ENCODE measurements around the gene NLRP6. TPM values are rescaled to one million over a fixed set of nuclear protein-coding genes. Genes with fewer than 3 reads are reported as not detected.
"Not testable (repeated sequence)": the region's sequence is repeated elsewhere in the genome, so short reads cannot be mapped to it uniquely, and the experiment has no call there.

Gene NLRP6
- polyA plus RNA-seq, 1 experiment: not detected

GRCh38 chr11:285021-285893 lies 7.0 kb downstream of the NLRP6 start:
- ChIA-PET CTCF (no interaction called here), POLR2A (no interaction called here)
- no peak overlapping the region for H3K4me3 ChIP-seq (ENCODE audit: low read depth, low read length)
- H3K27me3 ChIP-seq (ENCODE audit: control insufficient read depth, insufficient read depth, low read length): peaks cover 35% of the 10 kb centered on the region
- DNase-seq (ENCODE audit: low read depth): no peak
- TF ChIP-seq, protein P1, sequence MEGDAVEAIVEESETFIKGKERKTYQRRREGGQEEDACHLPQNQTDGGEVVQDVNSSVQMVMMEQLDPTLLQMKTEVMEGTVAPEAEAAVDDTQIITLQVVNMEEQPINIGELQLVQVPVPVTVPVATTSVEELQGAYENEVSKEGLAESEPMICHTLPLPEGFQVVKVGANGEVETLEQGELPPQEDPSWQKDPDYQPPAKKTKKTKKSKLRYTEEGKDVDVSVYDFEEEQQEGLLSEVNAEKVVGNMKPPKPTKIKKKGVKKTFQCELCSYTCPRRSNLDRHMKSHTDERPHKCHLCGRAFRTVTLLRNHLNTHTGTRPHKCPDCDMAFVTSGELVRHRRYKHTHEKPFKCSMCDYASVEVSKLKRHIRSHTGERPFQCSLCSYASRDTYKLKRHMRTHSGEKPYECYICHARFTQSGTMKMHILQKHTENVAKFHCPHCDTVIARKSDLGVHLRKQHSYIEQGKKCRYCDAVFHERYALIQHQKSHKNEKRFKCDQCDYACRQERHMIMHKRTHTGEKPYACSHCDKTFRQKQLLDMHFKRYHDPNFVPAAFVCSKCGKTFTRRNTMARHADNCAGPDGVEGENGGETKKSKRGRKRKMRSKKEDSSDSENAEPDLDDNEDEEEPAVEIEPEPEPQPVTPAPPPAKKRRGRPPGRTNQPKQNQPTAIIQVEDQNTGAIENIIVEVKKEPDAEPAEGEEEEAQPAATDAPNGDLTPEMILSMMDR (IDR thresholded peaks at IDR 0.05; ENCODE audit: insufficient read depth, low read depth, low read length): no peak
- no peaks in the 10 kb centered on the region for H3K36me3 ChIP-seq (ENCODE audit: control insufficient read depth, insufficient read depth, low read length)

DNA sequence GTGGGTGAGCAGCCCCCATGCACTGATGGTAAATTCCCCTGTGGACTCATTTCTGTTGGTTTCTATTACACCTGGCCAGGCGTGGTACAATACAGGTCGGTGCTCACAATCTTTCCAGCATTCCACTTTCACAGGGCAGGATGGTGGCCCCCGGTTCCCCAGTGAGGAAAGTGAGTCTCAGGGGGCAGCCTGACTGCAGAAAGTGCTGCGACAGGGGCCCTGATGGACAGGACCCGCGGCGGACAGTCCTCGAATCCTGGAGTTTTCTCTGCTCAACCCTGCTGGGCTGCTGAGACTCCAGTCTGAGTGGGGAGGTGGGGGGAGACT lies 7.7 kb downstream of the NLRP6 start:
- TF ChIP-seq, protein P1 (IDR thresholded peaks at IDR 0.05; ENCODE audit: insufficient read depth, low read depth, low read length): no peak
- ChIA-PET CTCF (no interaction called here), POLR2A (no interaction called here)
- no peaks in the 10 kb centered on the region for H3K36me3 ChIP-seq (ENCODE audit: control insufficient read depth, insufficient read depth, low read length)
- no peak overlapping the region for H3K4me3 ChIP-seq (ENCODE audit: low read depth, low read length)
- no peak for DNase-seq (ENCODE audit: low read depth)
- H3K27me3 ChIP-seq (ENCODE audit: control insufficient read depth, insufficient read depth, low read length): peaks cover 32% of the 10 kb centered on the region

GRCh38 chr11:286977-287820 lies 9.0 kb downstream of the NLRP6 start:
- H3K36me3 ChIP-seq (ENCODE audit: control insufficient read depth, insufficient read depth, low read length); H3K4me3 ChIP-seq (ENCODE audit: low read depth, low read length); DNase-seq (ENCODE audit: low read depth); POLR2A ChIA-PET: not testable (repeated sequence)
- CTCF ChIA-PET: interaction anchor here (0.7 to 0.9 kb wide), 2 partner anchors 36 to 81 kb away, joined by 3 read pairs; no protein-coding TSS in a partner anchor
- H3K27me3 ChIP-seq (ENCODE audit: control insufficient read depth, insufficient read depth, low read length): peaks cover 20% of the 10 kb centered on the region

GRCh38 chr11:287821-288477 lies 9.7 kb downstream of the NLRP6 start:
- TF ChIP-seq, protein P1 (IDR thresholded peaks at IDR 0.05; ENCODE audit: insufficient read depth, low read depth, low read length): no peak
- H3K27me3 ChIP-seq (ENCODE audit: control insufficient read depth, insufficient read depth, low read length): peaks cover 12% of the 10 kb centered on the region
- no peak for DNase-seq (ENCODE audit: low read depth)
- peaks cover under 1% of the 10 kb centered on the region; the same call in 1 of the 2 replicates for H3K36me3 ChIP-seq (ENCODE audit: control insufficient read depth, insufficient read depth, low read length)
- CTCF ChIA-PET: interaction anchor here (0.7 to 0.9 kb wide), 2 partner anchors 36 to 81 kb away, joined by 3 read pairs; no protein-coding TSS in a partner anchor
- H3K4me3 ChIP-seq (ENCODE audit: low read depth, low read length): peak overlapping the region; percentile 41
- POLR2A ChIA-PET: no interaction called here

GRCh38 chr11:288478-289397 lies 10.5 kb downstream of the NLRP6 start, which contains the start of gene PGGHG:
Gene PGGHG (plus strand): TSS chr11:289126. CDS start chr11:289817, 691 bp downstream.
- DNase-seq (ENCODE audit: low read depth): no peak
- H3K36me3 ChIP-seq (ENCODE audit: control insufficient read depth, insufficient read depth, low read length): peaks cover 1% of the 10 kb centered on the region; the same call in 1 of the 2 replicates
- CTCF ChIA-PET: interaction anchor here (0.9 to 2.3 kb wide), 3 partner anchors 17 to 80 kb away, joined by 3 to 11 read pairs (median 3); no protein-coding TSS in a partner anchor
- POLR2A ChIA-PET: no interaction called here
- TF ChIP-seq, protein P1 (IDR thresholded peaks at IDR 0.05; ENCODE audit: insufficient read depth, low read depth, low read length): no peak
- H3K4me3 ChIP-seq (ENCODE audit: low read depth, low read length): peak within 1 kb of the TSS; percentile 41
- H3K27me3 ChIP-seq (ENCODE audit: control insufficient read depth, insufficient read depth, low read length): peaks cover 11% of the 10 kb centered on the region
